Central memory CD8-positive, alpha-beta T cell (primary cell): ENCODE data around the gene MIPOL1.
"Not testable (repeated sequence)": the region's sequence is repeated elsewhere in the genome, so short reads cannot be mapped to it uniquely, and the experiment has no call there.

Experiments used
- ATAC-seq: fragments of 150-1000 bp; cut with Tn5 transposase; replicated peaks from 2 replicates; pipeline ENCODE4 v1.10.0; 2022; ENCODE audit warnings: mild to moderate bottlenecking, moderate FRiP score, moderate number of reproducible peaks; ENCODE audit not compliant: poor library complexity, severe bottlenecking; ENCODE audit errors: extremely low read depth
- DNase-seq, 2 donors: peaks; one replicate each; pipeline ENCODE4 v3.0.0; 2021; ENCODE audit warnings: low spot score in 2 of 2
- H3K27ac Mint-ChIP-seq: one replicate; pipeline ENCODE4 v1.8.0; 2022; ENCODE audit warnings: low read depth, mild to moderate bottlenecking, moderate library complexity, mixed read lengths
- H3K27me3 Mint-ChIP-seq: one replicate; pipeline ENCODE4 v1.8.0; 2022; ENCODE audit warnings: mixed read lengths
- H3K36me3 Mint-ChIP-seq: one replicate; pipeline ENCODE4 v1.8.0; 2022; ENCODE audit warnings: mild to moderate bottlenecking, moderate library complexity, mixed read lengths; ENCODE audit not compliant: insufficient read depth
- H3K4me1 Mint-ChIP-seq: one replicate; pipeline ENCODE4 v1.8.0; 2022; ENCODE audit warnings: mixed read lengths
- H3K4me3 Mint-ChIP-seq: one replicate; pipeline ENCODE4 v1.8.0; 2022; ENCODE audit warnings: mild to moderate bottlenecking, moderate library complexity, mixed read lengths
- H3K9me3 Mint-ChIP-seq: one replicate; pipeline ENCODE4 v1.8.0; 2022; ENCODE audit warnings: mixed read lengths

Gene MIPOL1

DNA sequence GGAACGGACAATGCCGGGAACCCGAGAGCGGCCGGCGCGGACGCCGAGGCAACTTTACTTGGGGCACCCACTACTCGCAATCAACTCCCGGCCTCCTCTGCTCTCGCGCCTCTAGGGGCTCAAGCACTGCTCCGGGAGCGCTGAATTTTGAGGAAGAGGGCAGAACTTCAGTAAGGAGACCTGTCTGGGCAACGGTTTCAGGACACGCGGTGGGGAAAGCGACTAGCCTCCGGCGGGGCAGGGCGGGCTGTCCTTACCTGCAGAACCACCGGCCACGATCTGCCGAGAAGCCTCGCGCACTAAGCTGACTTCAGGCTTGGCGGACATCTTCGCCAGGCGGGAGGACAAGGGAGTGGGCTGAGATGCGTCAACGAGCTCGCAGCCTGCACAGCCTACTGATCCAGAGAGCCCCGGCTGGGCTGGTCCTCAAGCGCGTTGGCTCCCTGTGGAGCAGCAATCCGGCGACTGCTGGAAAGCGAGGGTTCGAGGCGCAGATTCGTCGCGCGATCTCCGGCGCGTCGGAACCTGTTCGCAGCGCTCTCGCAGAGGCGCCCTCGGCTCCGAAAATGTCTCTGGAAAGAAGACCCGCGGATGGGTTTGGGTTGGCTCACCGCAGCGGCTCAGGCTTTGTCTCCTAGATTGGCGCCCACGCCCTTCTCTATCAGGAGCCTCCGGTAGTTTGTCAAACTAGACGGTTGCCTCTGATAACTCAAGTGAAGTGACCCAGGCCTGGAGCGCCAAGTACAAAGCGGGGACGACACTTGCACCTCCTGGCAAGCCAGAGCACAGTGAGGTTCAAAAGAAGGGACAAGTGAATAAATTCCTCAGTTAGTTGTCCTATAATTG is 25.5 kb upstream of the MIPOL1 start, which contains the start of gene SLC25A21:
SLC25A21 (minus strand) TSS at position 583 of the 846 bp plus-strand sequence.
- ATAC-seq = no peak

DNA sequence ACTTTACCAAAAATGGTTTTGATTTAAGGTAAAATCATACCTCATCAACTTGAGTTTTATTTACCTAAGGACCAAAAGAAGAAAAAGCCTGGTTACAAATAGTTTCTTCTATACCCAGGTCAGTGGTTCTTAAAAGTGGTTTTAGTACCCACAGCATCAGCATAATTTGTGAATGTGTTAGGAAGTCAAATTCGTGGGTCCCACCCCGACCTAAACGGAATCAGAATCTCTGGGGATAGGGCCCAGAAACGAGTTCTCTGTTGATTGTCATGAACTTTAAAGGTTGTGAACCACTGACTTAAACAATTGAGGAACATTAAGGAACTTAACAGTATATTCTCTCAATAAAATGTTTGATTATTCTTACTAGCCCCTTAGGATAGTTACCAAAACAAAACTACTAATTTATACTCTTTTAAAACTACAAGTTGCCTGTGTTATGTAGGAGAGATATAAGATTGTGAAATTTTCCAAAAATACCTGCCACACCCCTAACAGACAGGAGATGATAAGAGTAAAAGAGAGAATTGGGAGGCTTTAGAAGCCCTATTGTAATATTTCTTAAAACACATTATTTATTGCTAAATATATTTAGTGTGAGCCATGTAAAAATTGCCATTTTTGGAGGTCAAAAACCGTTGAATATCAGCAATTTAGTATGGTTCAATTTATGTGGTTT is 24.7 kb upstream of the MIPOL1 start:
- ATAC-seq (no peak), DNase-seq (no peak)
- H3K4me1 Mint-ChIP-seq = no peaks in the 10 kb centered on the region
- H3K9me3 Mint-ChIP-seq = peaks cover 13% of the 10 kb centered on the region
- no peaks in the 10 kb centered on the region for H3K36me3 Mint-ChIP-seq
- H3K27me3 Mint-ChIP-seq = no peaks in the 10 kb centered on the region
- H3K4me3 Mint-ChIP-seq = no peak overlapping the region
- H3K27ac Mint-ChIP-seq = no peak overlapping the region

More for the DNA sequence above, 25.5 kb upstream of the MIPOL1 start, which contains the start of gene SLC25A21:
- no peaks in the 10 kb centered on the region for H3K36me3 Mint-ChIP-seq
- no peaks in the 10 kb centered on the region for H3K4me1 Mint-ChIP-seq
- H3K27ac Mint-ChIP-seq = no peak within 1 kb of the TSS
- H3K4me3 Mint-ChIP-seq = no peak within 1 kb of the TSS
- H3K27me3 Mint-ChIP-seq = no peaks in the 10 kb centered on the region
- no peak for DNase-seq
- H3K9me3 Mint-ChIP-seq = peaks cover 14% of the 10 kb centered on the region

DNA sequence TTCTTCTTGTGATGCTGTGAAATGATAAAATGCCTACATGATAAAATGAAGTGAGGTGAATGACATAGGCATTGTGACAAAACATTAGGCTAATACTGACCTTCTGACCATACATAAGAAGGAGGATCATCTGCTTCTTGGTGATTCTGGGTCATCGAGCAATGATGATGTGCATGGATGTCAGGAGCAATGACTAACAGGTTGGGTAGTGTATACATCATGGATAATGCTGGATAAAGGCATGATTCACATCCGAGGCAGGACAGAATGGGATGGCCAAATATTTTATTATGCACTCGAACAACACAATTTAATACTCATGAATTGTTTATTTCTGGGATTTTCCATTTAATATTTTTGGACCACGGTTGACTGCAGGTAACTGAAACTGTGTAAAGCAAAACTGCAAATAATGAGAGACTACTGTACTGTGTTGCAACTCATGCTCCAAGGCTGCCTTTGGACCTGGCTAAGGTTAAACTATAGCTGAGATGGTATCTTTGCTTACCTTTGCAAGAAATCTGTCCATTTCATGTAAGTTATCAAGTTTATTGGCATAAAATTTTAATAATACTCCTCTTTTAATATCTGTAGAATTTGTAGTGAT is 17.7 kb upstream of the MIPOL1 start:
- ATAC-seq (no peak), DNase-seq (no peak)
- no peak overlapping the region for H3K4me3 Mint-ChIP-seq
- no peaks in the 10 kb centered on the region for H3K27me3 Mint-ChIP-seq
- no peaks in the 10 kb centered on the region for H3K4me1 Mint-ChIP-seq
- no peak overlapping the region for H3K27ac Mint-ChIP-seq
- no peaks in the 10 kb centered on the region for H3K36me3 Mint-ChIP-seq
- H3K9me3 Mint-ChIP-seq = peaks cover 17% of the 10 kb centered on the region

DNA sequence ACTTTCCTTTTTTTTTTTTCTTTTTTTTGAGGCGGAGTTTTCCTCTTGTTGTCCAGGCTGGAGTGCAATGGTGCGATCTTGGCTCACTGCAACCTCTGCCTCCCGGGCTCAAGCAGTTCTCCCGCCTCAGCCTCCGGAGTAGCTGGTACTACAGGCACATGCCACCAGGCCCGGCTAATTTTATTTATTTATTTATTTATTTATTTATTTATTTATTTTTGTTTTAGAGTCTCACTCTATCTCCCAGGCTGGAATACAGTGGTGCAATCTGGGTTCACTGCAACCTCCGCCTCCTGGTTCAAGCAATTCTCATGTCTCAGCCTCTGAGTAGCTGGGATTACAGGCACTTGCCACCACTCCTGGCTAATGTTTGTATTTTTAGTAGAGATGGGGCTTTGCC is 16.9 kb upstream of the MIPOL1 start:
- peaks cover 17% of the 10 kb centered on the region for H3K9me3 Mint-ChIP-seq
- H3K27me3 Mint-ChIP-seq, H3K27ac Mint-ChIP-seq, H3K36me3 Mint-ChIP-seq, ATAC-seq, H3K4me3 Mint-ChIP-seq, DNase-seq, H3K4me1 Mint-ChIP-seq: not testable (repeated sequence)

DNA sequence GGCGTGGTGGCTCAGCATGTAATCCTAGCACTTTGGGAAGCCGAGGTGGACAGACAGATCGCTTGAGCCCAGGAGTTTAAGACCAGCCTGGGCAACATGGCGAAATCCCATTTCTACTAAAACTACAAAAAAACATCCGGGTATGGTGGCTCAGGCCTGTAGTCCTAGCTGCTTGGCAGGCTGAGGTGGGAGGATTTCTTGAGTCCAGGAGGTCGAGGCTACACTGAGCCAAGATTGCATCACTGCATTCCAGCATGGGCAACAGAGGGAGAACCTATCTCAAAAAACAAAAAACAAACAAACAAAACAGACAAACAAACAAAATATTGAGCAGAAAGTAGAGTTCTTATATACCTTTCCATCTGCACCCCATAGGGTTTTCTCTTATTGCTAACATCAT is 16.3 kb upstream of the MIPOL1 start:
- DNase-seq (no peak), ATAC-seq (no peak)
- Mint-ChIP-seq H3K36me3 (no peaks in the 10 kb centered on the region), H3K4me3 (no peak overlapping the region), H3K9me3 (peaks cover 17% of the 10 kb centered on the region), H3K4me1 (no peaks in the 10 kb centered on the region), H3K27ac (no peak overlapping the region), H3K27me3 (no peaks in the 10 kb centered on the region)

DNA sequence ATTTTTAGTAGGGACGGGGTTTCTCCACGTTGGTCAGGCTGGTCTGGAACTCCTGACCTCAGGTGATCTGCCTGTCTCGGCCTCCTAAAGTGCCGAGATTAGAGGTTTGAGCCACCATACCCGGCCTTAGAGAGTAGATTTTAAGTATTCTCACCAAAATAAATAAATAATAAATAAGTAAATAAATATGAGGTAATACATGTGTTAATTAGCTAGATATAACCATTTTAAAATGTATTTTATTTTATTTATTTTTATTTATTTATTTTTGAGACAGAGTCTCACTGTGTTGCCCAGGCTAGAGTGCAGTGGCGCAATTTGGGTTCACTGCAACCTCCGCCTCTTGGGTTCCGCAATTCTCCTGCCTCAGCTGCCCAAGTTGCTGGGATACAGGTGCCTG is 13.2 kb upstream of the MIPOL1 start:
- ATAC-seq, H3K27ac Mint-ChIP-seq, H3K27me3 Mint-ChIP-seq, DNase-seq, H3K36me3 Mint-ChIP-seq, H3K9me3 Mint-ChIP-seq, H3K4me3 Mint-ChIP-seq, H3K4me1 Mint-ChIP-seq: not testable (repeated sequence)

DNA sequence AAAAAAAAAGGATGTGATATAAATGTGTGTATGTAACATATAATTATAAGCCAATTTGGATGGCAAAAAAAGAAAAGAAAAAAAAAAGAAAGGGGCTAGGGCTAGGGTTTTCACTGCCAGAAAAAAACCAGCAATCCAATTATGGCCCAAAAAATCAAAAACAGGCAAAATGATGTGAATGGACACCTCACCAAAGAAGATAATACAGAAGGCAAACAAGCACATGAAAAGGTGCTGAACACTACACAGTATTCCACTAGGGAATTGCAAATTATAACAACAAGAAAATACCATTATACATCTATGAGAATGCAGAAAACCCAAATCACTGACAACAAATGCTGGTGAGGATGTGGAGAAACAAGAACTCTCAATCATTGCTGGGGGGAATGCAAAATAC is 12.1 kb upstream of the MIPOL1 start:
- ATAC-seq = no peak
- H3K27ac Mint-ChIP-seq = no peak overlapping the region
- no peak overlapping the region for H3K4me3 Mint-ChIP-seq
- peaks cover 6% of the 10 kb centered on the region for H3K9me3 Mint-ChIP-seq
- no peaks in the 10 kb centered on the region for H3K27me3 Mint-ChIP-seq
- H3K36me3 Mint-ChIP-seq = no peaks in the 10 kb centered on the region
- no peaks in the 10 kb centered on the region for H3K4me1 Mint-ChIP-seq
- DNase-seq = no peak

DNA sequence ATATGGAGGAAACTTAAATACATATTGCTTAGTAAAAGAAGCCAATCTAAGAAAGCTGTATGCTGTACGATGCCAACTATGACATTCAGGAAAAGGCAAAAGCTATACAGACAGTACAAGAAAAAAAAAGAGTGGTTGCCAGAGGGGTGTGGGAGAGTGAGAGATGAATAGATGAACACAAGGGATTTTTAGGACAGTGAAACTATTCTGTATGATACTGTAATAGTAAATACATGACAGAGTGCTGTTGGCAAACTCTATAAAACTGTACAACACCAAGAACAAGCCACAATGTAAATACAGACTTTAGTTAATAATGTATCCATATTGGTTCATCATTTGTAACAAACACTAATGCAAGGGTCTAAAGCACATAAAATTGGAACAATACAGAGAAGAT is 10.9 kb upstream of the MIPOL1 start:
- H3K27ac Mint-ChIP-seq = no peak overlapping the region
- H3K27me3 Mint-ChIP-seq = no peaks in the 10 kb centered on the region
- DNase-seq = no peak
- no peaks in the 10 kb centered on the region for H3K4me1 Mint-ChIP-seq
- no peaks in the 10 kb centered on the region for H3K36me3 Mint-ChIP-seq
- H3K4me3 Mint-ChIP-seq = no peak overlapping the region
- peaks cover 6% of the 10 kb centered on the region for H3K9me3 Mint-ChIP-seq
- no peak for ATAC-seq

DNA sequence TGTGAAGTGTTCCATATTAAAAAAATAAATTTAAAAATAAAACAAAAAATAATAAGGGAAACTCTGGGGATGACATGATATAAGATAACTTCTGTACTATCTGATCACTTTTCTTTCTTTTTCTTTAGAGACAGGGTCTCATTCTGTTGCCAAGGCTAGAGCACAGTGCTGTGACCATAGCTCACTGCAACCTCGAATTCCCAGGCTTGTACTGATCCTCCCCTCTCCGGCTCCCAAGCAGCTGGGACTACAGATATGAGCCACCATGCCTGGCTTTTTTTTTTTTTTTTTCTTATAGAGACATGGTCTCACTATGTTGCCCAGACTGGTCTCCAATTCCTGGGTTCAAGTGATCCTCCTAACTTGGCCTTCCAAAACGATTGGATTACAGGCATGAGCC is 10.4 kb upstream of the MIPOL1 start:
- no peak for ATAC-seq

DNA sequence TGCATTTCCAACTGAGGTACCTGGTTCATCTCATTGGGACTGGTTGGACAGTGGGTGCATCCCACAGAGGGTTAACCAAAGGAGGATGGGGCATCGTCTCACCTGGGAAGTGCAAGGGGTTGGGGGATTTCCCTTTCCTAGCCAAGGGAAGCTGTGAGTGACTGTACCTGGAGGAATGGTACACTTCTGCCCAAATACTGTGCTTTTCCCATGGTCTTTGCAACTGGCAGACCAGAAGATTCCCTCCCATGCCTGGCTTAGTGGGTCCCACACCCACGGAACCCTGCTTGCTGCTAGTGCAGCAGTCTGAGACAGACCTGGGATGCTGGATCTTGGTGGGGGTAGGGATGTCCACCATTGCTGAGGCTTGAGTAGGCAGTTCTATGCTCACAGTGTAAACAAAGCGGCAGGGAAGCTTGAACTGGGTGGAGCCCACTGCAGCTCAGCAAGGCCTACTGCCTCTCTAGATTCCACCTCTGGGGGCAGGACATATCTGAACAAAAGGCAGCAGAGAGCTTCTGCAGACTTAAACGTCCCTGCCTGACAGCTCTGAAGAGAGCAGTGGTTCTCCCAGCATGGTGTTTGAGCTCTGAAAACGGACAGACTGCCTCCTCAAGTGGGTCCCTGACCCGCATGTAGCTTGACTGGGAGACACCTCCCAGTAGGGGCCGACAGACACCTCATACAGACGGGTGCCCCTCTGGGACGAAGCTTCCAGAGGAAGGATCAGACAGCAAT is 9.7 kb upstream of the MIPOL1 start:
- not testable (repeated sequence) for H3K9me3 Mint-ChIP-seq, H3K36me3 Mint-ChIP-seq, DNase-seq, H3K27me3 Mint-ChIP-seq, H3K4me1 Mint-ChIP-seq, H3K4me3 Mint-ChIP-seq, H3K27ac Mint-ChIP-seq, ATAC-seq

More for the DNA sequence above, 10.4 kb upstream of the MIPOL1 start:
- no peaks in the 10 kb centered on the region for H3K27me3 Mint-ChIP-seq
- no peak for DNase-seq
- H3K9me3 Mint-ChIP-seq = peaks cover 1% of the 10 kb centered on the region
- H3K4me3 Mint-ChIP-seq = no peak overlapping the region
- no peaks in the 10 kb centered on the region for H3K4me1 Mint-ChIP-seq
- H3K27ac Mint-ChIP-seq = no peak overlapping the region
- no peaks in the 10 kb centered on the region for H3K36me3 Mint-ChIP-seq

DNA sequence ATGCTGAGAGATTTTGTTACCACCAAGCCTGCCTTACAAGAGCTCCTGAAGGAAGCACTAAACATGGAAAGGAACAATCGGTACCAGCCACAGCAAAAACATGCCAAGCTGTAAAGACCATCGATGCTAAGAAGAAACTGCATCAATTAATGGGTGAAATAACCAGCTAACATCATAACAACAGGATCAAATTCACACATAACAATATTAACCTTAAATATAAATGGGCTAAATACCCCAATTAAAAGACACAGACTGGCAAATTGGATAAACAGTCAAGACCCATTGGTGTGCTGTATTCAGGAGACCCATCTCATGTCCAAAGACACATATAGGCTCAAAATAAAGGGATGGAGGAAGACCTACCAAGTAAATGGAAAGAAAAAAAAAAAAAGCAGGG is 8.0 kb upstream of the MIPOL1 start:
- not testable (repeated sequence) for H3K27ac Mint-ChIP-seq, DNase-seq, H3K4me3 Mint-ChIP-seq, H3K9me3 Mint-ChIP-seq, H3K36me3 Mint-ChIP-seq, H3K4me1 Mint-ChIP-seq, ATAC-seq, H3K27me3 Mint-ChIP-seq

DNA sequence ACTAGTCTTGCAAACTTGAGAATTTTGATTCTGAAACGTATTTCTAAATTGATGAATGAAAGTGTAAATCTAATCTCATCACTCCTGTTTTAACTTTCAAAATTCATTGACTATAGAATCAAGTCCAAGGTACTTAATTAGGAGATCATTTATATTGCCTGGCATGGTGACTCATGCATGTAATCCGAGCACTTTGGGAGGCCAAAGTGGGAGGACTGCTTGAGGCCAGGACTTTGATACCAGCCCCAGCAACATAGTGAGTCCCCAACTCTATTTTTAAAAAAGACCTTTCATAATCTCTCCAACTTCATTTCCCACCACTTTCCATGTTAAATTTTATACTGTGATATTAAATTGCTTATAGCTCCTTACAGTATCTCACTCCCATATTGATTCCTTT is 3.0 kb upstream of the MIPOL1 start:
- no peak for ATAC-seq
- Mint-ChIP-seq H3K36me3 (no peaks in the 10 kb centered on the region), H3K27ac (no peak overlapping the region), H3K4me3 (no peak overlapping the region), H3K9me3 (peaks cover 8% of the 10 kb centered on the region), H3K4me1 (no peaks in the 10 kb centered on the region), H3K27me3 (no peaks in the 10 kb centered on the region)
- no peak for DNase-seq
